SK-N-MC (cell line): Measurements from ENCODE around the gene RAB11FIP2.

Experiments used
- EZH2 ChIP-seq: fragments of 200-600 bp; sonication (generic); IDR thresholded peaks from one replicate; pipeline ENCODE4 v1.6.1; 2017; ENCODE audit warnings: antibody characterized with exemption
- FOXP2 ChIP-seq: optimal IDR thresholded peaks from 2 replicates; pipeline ENCODE3; 2011; ENCODE audit warnings: mild to moderate bottlenecking, moderate library complexity; ENCODE audit not compliant: insufficient read depth; ENCODE audit errors: extremely low read length, control extremely low read depth
- POLR2AphosphoS5 ChIP-seq: IDR thresholded peaks from 2 replicates; pipeline ENCODE4 v1.6.1; 2012; ENCODE audit warnings: mild to moderate bottlenecking, low read depth, low read length, borderline replicate concordance

GRCh38 chr10:118033905-118034304 is 12.8 kb downstream of the RAB11FIP2 start:
- TF ChIP-seq POLR2AphosphoS5 (no peak), EZH2 (no peak), FOXP2 (no peak)
